HUES48 (cell line): ENCODE results near the gene PCK1.

Experiments used
- H3K27ac ChIP-seq: one replicate; pipeline ENCODE4 v1.7.0; 2013; ENCODE audit warnings: low read depth, low read length, inconsistent platforms
- H3K27me3 ChIP-seq: 2 replicates; pipeline ENCODE4 v1.6.1; 2013; ENCODE audit warnings: mild to moderate bottlenecking, low read length; ENCODE audit not compliant: control insufficient read depth, insufficient read depth
- H3K36me3 ChIP-seq: 2 replicates; pipeline ENCODE4 v1.6.1; 2013; ENCODE audit warnings: low read length; ENCODE audit not compliant: control insufficient read depth, insufficient read depth
- H3K4me1 ChIP-seq: 2 replicates; pipeline ENCODE4 v1.6.1; 2013; ENCODE audit warnings: mild to moderate bottlenecking, low read length; ENCODE audit not compliant: control insufficient read depth, insufficient read depth
- H3K4me3 ChIP-seq: 2 replicates; pipeline ENCODE4 v1.5.1; 2013; ENCODE audit warnings: mild to moderate bottlenecking, low read depth, low read length
- H3K9ac ChIP-seq: 2 replicates; pipeline ENCODE4 v1.6.1; 2013; ENCODE audit warnings: mild to moderate bottlenecking, low read depth, low read length, moderate library complexity
- H3K9me3 ChIP-seq: 2 replicates; pipeline ENCODE4 v1.6.1; 2013; ENCODE audit warnings: low read length; ENCODE audit not compliant: control insufficient read depth, insufficient read depth

The PCK1 gene

DNA sequence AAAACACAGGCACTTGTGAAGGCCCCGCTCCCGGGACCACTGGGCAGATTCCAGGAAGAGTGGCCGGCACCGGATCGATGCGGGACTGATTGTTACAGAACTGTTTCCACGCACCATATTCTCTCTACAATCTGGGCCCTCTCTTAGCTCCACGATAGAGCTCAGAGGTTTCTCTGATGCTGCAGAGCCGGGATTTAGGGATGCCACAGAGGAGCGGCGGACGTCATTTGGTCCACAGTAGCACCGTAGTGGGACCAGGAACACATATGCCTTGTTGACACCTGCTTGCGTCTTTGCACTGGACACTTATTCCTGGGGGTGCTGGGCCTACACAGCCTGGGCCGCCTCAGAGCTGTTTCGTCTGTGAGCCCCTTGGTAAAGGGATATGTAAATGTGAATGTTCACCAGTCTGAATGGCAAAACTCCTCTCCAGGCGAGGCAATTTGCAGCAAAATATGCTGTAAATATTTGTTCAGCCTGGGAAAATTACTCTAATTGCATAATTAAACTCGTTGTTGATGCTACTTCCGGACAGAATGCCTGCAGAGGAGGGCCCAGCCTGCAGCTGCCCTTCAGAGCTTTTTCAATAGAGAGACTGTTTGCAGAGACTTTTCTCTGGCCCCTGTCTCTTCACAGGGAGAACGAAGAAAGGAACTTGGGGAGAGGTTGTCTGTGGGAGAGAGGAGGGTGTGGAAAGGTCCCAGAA is 9.4 kb downstream of the PCK1 start:
- Histone ChIP-seq H3K4me3 (no peak overlapping the region), H3K27ac (no peak overlapping the region), H3K36me3 (no peaks in the 10 kb centered on the region), H3K9me3 (no peaks in the 10 kb centered on the region), H3K4me1 (peaks cover 10% of the 10 kb centered on the region), H3K27me3 (no peaks in the 10 kb centered on the region), H3K9ac (no peak overlapping the region)

GRCh38 chr20:57570920-57571319 is 10.0 kb downstream of the PCK1 start:
- no peaks in the 10 kb centered on the region for H3K27me3 ChIP-seq

DNA sequence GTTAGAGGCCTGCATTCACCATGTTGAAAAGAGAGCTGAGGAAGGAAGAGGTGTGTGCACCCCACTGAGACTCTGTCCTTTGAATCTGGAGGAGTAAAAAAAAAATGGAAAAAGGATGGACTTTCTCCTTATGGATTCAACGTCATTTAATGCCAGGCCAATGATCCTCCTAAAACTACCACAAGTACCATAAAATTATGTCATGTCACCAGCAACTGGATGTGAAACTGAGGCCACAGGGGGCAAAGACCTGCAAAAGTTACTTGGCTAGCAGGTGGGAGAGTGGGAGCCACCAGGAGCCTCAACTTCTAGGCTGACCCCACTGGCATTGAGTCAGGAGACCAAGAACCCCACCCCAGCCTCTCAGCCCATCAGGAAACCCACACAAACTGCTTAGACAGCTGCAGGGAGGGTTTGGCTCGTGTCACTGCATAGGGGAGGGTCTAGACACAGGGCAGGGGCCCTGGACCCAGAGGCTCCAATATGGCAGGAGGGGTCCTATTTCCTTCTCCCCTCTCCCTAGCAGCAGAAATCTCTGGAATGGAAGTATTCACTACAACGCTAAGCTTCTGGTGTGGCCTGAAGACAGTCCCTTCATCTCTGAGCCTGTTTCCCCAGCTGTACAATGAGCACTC is 11.0 kb downstream of the PCK1 start:
- no peak overlapping the region for H3K4me3 ChIP-seq
- no peak overlapping the region for H3K9ac ChIP-seq
- H3K4me1 ChIP-seq = peaks cover 10% of the 10 kb centered on the region
- no peaks in the 10 kb centered on the region for H3K9me3 ChIP-seq
- no peak overlapping the region for H3K27ac ChIP-seq
- H3K27me3 ChIP-seq = no peaks in the 10 kb centered on the region
- H3K36me3 ChIP-seq = no peaks in the 10 kb centered on the region

More at GRCh38 chr20:57570920-57571319, 10.0 kb downstream of the PCK1 start:
- Histone ChIP-seq H3K36me3 (no peaks in the 10 kb centered on the region), H3K4me3 (no peak overlapping the region), H3K4me1 (peaks cover 10% of the 10 kb centered on the region), H3K27ac (no peak overlapping the region), H3K9ac (no peak overlapping the region), H3K9me3 (no peaks in the 10 kb centered on the region)

GRCh38 chr20:57573242-57573641 is 12.3 kb downstream of the PCK1 start:
- H3K36me3 ChIP-seq = no peaks in the 10 kb centered on the region
- no peak overlapping the region for H3K4me3 ChIP-seq
- no peak overlapping the region for H3K27ac ChIP-seq
- H3K27me3 ChIP-seq = no peaks in the 10 kb centered on the region
- no peak overlapping the region for H3K9ac ChIP-seq
- H3K9me3 ChIP-seq = no peaks in the 10 kb centered on the region
- H3K4me1 ChIP-seq = peaks cover 10% of the 10 kb centered on the region

DNA sequence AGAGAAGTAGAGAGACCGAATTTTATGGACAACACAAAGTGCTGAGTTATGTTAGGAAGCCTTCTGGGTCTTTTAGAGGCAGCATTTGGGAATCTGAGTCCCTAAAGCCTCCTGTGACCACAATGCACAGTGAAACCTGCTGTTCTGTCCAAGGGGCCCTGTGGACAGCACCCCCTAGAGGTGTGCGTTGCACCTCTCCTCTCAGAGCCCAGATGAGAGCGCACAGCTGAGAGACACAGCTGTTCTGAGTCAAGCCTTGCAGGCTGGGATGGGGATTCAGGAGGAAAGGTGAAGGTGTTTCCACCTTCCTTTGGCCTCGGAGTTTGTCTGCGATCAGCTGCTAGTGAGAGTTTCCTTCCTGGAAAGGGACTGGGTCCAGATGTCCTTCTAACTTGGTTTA is 13.0 kb downstream of the PCK1 start:
- peaks cover 10% of the 10 kb centered on the region for H3K4me1 ChIP-seq
- no peaks in the 10 kb centered on the region for H3K27me3 ChIP-seq
- H3K9me3 ChIP-seq = no peaks in the 10 kb centered on the region
- no peaks in the 10 kb centered on the region for H3K36me3 ChIP-seq
- H3K27ac ChIP-seq = no peak overlapping the region
- H3K9ac ChIP-seq = no peak overlapping the region
- H3K4me3 ChIP-seq = no peak overlapping the region

- Histone ChIP-seq H3K9me3 (no peaks in the 10 kb centered on the region), H3K4me1 (peaks cover 10% of the 10 kb centered on the region), H3K36me3 (no peaks in the 10 kb centered on the region), H3K27ac (no peak overlapping the region), H3K4me3 (no peak overlapping the region), H3K27me3 (no peaks in the 10 kb centered on the region), H3K9ac (no peak overlapping the region)
Observed at GRCh38 chr20:57574954-57575353, 14.0 kb downstream of the PCK1 start.

DNA sequence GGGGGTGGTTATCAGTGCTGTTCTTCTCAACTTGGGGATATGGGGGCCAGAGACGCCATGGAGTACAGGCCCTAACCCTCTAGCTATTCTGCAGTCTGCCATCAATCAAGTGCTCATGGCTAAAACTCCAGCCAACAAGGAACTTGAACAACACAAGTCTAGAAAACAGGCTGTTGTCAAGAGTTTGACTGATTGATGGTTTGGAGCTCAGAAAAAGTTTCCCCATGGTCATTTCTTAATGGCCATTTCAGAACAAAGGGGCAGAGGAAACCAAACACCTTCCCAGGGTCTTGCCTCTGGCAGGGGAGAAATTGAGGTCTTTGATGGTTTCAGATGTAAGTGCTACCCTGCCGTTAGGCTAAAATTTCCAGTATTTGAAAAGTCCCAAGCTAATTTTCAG is 15.1 kb downstream of the PCK1 start:
- Histone ChIP-seq H3K36me3 (no peaks in the 10 kb centered on the region), H3K4me3 (no peak overlapping the region), H3K9me3 (no peaks in the 10 kb centered on the region), H3K9ac (no peak overlapping the region), H3K27ac (peak overlapping the region; percentile 29), H3K27me3 (no peaks in the 10 kb centered on the region), H3K4me1 (peaks cover 10% of the 10 kb centered on the region)

- Histone ChIP-seq H3K4me3 (no peak overlapping the region), H3K27ac (peak overlapping the region; percentile 29), H3K9me3 (no peaks in the 10 kb centered on the region), H3K27me3 (no peaks in the 10 kb centered on the region), H3K36me3 (no peaks in the 10 kb centered on the region), H3K9ac (no peak overlapping the region), H3K4me1 (peaks cover 10% of the 10 kb centered on the region)
Observed at GRCh38 chr20:57576617-57577550, 16.0 kb downstream of the PCK1 start.

GRCh38 chr20:57577679-57578475 is 17.0 kb downstream of the PCK1 start:
- Histone ChIP-seq H3K27ac (no peak overlapping the region), H3K27me3 (no peaks in the 10 kb centered on the region), H3K9ac (no peak overlapping the region), H3K4me1 (peaks cover 10% of the 10 kb centered on the region), H3K9me3 (no peaks in the 10 kb centered on the region), H3K36me3 (no peaks in the 10 kb centered on the region), H3K4me3 (no peak overlapping the region)

GRCh38 chr20:57578476-57579165 is 17.7 kb downstream of the PCK1 start:
- no peak overlapping the region for H3K9ac ChIP-seq
- H3K9me3 ChIP-seq = no peaks in the 10 kb centered on the region
- no peaks in the 10 kb centered on the region for H3K27me3 ChIP-seq
- no peak overlapping the region for H3K4me3 ChIP-seq
- no peak overlapping the region for H3K27ac ChIP-seq
- H3K4me1 ChIP-seq = peaks cover 3% of the 10 kb centered on the region
- H3K36me3 ChIP-seq = no peaks in the 10 kb centered on the region
